ENCODE data around the gene EXOC1.
A peak's percentile ranks its signal among the peaks of the same experiment; 100 is the strongest.
"Not testable (repeated sequence)": the region's sequence is repeated elsewhere in the genome, so short reads cannot be mapped to it uniquely, and the experiment has no call there.

Gene EXOC1, protein sequence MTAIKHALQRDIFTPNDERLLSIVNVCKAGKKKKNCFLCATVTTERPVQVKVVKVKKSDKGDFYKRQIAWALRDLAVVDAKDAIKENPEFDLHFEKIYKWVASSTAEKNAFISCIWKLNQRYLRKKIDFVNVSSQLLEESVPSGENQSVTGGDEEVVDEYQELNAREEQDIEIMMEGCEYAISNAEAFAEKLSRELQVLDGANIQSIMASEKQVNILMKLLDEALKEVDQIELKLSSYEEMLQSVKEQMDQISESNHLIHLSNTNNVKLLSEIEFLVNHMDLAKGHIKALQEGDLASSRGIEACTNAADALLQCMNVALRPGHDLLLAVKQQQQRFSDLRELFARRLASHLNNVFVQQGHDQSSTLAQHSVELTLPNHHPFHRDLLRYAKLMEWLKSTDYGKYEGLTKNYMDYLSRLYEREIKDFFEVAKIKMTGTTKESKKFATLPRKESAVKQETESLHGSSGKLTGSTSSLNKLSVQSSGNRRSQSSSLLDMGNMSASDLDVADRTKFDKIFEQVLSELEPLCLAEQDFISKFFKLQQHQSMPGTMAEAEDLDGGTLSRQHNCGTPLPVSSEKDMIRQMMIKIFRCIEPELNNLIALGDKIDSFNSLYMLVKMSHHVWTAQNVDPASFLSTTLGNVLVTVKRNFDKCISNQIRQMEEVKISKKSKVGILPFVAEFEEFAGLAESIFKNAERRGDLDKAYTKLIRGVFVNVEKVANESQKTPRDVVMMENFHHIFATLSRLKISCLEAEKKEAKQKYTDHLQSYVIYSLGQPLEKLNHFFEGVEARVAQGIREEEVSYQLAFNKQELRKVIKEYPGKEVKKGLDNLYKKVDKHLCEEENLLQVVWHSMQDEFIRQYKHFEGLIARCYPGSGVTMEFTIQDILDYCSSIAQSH

DNA sequence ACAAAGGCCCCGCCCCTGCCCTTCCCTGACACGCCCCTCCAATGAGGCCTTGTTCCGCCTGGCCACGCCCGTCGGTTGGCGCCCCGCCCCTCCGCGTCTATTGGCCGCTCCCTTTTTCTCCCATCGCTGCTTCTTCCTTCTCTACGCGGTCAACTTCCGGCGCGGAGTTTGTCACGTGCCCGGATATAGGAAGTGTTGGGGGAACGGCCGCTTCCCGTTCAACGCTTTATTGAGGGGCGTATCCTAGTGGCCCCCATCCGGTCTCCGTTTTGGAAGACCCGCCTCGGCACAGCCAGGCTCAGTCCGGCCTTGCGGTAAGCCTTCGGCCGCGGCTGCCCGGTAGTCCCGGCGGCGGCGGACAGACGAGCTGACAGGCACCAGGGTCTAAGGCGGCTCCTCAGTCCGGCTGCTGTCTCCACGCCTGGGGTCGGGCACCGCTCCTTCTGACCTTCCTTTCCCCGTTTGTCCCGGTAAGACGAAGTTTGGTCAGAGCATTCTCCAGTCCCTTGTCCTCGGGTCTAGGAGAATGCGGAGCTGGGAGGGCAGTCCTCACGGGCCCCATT lies at the start of gene EXOC1:
TSS of gene EXOC1 (plus strand) at position 165 of the 563 bp plus-strand sequence. CDS start 4,676 bp downstream, outside the sequence.
- DNase-seq: peak; percentile 88

DNA sequence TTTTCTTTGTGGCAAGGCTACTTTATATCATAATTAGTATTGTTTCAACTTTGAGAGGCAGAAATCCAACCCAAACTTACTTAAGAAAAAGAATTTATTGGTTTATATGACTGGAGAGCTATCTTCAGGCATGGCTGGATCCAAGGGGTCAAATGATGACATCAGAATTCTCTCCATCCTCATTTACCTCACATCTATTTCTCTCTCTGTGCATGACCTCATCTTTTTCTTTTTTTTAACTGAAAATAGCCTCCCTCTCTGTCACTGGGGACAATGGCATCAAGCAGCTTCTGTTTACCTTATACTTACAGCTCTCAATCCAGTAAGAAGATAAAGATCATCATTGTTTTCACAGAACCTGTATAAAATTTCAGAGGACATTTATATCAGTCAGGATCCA lies 45.9 kb upstream of the EXOC1 start:
- DNase-seq: no peak

DNA sequence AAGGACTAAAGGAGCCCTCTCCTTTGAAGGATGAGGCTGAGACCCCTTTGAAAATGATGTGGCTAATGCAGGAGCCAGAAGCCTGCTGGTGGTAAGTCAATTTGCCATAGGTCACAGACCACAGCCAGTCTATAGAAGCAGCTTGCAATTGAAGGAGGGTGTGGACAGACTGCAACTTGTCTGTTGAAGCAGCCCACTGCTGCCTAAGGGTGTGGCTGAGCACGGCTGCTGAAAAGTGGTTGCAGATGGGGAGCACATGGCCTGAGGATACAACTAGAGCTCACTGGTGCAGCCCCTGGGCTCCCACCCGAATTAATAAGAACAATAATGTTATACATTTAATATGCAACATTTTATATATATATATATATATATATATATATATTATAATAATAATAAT lies 45.3 kb upstream of the EXOC1 start:
- DNase-seq: no peak

DNA sequence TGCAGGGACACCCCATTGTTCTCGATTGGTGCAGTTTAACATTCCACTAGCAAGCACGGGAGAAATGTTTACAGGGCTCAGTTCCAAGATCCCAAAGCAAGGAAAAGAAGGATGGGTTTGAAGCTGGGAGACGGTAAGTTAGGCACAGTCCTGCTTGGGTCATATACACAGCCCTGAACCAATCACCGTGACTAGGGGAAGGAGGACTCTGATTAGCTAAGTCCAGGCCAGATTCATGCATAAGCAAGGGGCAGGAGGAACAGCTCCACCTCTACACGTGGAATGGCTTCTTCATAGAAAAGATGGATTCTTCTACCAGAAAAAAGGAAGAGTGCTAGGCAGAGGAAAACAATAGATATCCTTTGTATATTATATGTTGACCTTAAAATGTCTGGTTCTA lies 44.8 kb upstream of the EXOC1 start:
- no peak for DNase-seq

DNA sequence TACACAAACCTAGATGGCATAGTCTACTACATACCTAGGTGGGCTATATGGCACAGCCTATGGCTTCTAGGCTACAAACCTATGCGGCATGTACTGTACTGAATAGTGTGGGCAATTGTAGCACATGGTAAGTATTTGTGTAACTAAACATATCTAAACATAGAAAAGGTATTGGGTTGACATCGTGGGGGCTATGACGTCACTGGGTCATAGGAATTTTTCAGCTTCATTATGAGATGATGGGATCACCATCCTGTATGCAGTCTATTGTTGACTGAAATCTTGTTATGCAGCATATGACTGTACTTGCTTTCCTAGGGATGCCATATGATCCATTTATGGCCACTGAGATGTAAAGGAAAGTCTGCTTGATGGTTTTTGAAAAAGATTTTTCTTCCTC lies 35.8 kb upstream of the EXOC1 start:
- no peak for DNase-seq

DNA sequence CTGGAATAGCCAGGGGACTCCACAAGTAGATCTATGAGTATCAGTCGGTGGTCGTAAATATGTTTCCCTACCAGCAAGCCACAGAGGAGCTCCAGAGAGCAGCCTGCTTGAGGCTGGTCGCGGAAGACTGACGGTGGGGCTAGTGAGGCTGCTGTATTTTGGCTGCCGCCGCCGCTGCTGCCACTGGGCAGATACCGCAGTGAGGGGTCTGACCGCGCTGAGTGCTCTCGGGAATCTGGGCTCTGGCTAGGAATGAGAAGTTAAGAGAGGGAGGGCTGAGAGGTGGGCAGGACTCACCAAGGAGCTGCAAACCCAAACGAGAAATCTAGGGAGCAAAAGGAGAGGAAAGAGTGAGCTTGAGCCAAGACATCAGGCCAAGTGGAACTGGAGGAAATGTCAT lies 33.8 kb upstream of the EXOC1 start, which contains the start of gene EXOC1L:
TSS of gene EXOC1L (plus strand) at position 157 of the 400 bp plus-strand sequence. CDS start at position 394, 237 bp downstream.
- no peak for DNase-seq

DNA sequence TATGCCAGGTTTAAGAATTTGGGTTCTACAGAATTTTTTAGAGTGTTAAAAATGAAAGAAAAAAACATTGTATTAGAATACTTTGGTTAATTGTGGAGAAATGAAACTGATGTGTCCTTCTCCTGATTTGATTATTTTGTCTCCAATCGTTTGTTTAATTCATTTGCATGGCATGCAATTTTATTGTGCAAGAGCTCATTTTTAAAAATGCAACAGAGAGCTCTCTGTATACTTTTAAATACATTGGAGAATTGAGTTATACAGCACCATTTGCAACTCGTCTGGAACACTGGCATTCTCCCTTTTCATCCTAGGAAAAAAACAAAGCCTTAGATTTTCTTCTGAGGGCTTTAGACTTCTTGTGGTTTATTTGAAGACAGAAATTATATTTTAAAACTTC lies 33.2 kb upstream of the EXOC1 start:
- DNase-seq: no peak

DNA sequence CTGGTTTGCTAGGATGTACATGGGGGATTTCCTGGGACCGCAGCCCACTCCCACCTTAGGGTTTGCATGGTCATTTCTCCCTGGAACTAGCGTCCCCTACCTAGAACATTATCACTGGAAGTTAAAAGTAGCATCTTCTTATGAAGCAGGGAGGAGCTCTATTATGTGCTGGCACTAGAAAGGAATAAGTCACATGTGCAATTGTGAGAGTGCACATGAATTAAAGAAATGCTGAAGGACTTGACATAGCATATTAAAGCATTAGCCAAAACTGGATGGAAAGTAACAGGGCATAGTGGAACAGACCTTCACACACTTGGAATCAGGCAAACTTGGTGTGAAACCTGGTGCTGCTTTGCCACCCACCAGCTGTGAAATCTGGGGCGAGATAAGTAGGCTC lies 31.1 kb upstream of the EXOC1 start:
- no peak for DNase-seq

DNA sequence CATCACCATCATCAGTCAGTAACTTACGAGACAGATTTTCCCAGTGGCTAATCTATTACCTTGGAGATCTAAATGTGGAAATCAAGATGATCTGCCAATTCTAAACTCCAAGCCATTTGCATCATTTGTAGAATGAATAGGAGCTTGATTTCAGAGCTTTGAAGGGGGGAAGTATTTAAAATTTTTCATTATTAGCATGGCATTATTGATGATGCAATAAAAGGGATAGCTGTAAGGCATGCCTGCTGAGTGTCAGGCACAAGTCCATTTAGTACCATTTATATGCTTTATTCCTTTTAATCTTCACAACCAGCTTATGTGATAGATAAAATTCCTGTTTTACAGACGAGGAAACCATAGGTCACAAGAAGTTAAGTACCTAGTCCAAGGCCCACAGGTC lies 28.6 kb upstream of the EXOC1 start:
- no peak for DNase-seq

DNA sequence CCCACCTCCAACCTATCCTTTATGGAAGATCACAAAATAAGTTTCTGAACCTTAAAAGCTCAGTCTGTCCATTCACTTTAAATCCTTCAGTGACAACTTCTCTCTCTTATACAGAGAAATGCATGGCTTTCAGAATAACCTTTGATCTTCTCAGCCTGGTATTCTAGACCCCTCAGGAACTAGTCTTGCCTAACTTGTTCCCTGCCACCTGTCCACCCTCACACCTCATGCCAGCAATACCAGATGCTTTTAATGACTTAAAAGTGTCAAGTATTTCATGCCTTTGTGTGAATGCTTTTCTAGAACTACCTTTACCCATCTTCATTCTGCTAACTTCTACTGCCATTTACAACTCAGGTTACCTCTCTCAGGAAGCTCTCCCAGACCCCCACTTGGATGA lies 26.5 kb upstream of the EXOC1 start:
- no peak for DNase-seq

DNA sequence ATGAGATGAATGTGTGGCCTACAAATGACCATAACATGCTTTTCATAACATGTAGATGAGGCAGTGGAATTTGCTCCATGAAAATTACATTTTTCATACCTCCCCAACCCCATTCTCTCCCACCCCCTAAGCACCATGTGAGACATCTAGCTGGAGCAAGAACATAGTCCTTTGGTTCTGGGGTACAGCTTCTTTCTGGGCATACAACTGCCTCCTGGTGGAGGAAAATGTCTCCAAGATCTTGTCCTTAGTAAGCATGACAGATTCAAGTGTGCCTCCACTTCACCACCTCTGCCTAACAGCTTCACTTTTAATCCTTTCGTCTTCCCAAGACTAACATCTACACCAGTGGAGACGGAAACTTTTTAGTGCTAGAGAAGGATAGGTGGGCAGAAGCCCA lies 25.9 kb upstream of the EXOC1 start:
- DNase-seq: no peak

DNA sequence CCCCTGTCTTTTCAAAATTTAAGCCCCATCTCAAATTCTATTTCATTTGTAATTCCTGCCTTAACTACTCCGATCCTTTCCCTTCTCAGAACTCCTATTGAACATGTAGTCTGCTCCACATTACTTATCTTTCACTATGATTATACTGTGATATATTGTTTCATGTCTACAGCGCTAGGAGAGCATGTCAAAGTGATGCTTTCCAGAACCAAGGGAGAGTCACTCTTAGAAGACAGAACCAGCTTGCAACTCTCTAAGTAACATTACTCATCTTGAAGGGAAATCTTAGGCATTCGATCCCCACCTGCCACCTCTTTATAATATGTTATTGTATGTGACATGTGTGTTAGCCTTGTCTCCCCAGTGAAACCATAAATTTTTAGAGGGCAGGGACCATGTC lies 23.4 kb upstream of the EXOC1 start:
- no peak for DNase-seq

DNA sequence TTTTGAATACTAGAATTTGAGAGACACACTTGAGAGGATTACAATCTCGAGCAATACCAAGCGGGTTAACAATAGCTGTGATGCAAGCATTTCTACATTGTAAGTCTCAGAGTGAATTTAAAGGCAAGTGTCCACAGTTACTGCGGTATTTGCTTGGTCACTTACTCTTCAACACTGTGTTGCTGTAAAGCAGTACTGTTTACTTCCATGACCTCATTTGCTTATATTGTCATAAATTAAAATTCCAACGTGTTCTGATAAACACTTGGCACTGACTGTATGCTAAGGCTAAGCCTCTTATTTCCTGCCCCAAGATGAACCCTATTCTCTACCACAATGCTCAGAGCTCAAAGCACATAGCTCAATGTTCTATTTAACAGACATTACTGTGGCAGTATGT lies 22.7 kb upstream of the EXOC1 start:
- no peak for DNase-seq

DNA sequence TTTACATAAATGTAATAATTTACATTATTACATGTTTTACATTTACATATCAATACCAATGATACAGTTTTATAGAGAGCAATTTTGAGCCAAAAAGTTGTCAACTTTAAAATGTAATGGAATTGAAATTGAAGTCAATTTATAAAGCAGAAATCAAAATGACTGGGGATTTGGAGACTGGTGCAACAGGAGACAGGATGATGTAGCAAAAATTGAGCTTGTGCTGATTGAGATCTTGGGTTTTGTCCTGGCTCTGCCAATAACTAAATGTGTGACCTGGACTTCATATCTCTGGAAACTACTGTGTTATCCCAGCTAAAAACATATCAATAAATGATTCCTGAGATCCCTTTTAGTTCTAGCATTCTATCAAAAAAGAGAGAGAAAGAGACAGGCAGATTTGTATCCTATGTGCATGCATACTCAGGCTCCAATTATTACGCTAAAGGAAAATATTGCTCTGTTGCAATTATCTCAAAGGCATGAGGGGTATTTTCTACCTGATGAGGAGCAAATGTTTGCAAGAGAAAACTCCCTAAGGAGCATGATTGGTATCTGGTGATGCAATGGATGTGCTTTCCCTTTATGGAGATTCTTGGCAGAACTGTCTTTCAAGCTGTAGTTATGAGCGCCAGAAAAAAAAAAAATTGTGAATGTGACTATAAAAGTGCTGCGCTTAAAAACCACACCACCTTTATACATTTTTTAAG lies 19.2 kb upstream of the EXOC1 start:
- no peak for DNase-seq

DNA sequence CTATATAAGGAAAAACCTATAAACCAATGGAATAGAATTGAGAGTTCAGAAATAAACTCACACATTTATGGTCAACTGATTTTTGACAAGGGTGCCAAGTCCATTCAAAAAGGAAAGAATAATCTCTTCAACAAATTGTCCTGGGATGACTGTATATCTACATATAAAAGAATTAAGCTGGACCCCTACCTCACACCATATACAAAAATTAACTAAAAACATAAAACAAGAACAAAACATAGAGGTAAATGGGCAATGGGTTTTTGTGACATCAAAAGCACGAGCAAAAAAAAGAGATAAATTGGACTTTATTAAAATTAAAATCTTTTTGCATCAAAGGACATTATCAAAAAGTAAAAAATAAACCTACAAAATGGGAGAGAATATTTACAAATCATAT lies 15.5 kb upstream of the EXOC1 start:
- DNase-seq: no peak

DNA sequence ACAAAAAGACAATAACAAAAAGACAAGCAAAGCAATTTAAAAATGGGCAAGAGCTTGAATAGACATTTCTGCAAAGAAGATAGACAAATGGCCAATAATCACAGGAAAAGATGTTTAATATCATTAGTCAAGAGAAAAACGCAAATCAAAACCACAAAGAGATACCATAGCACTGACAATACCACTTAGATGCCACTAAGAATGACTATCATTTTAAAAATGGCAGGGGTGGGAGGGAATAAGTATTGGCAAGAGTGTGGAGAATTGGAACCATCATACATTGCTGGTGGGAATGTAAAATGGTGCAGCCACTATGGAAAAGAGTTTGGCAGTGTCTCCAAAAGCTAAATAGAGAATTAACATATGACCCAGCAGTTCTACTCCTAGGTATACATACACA lies 15.1 kb upstream of the EXOC1 start:
- DNase-seq: peak; percentile 25

DNA sequence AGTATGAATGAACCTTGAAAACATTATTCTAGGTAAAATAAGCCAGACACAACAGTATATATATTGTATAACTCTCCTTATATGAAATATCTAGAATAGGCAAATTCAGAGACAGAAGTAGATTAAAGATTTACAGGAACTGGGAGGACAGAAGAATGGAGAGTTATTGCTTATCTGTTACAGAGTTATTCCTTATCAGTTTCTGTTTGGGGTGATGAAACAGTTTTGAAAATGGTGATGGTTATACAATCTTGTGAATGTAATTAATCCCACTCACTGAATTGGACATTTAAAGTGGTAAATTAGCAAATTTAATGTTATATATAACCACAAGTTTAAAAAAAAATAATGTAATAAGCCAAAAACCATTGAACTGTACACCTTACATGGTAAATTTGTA lies 14.5 kb upstream of the EXOC1 start:
- no peak for DNase-seq

DNA sequence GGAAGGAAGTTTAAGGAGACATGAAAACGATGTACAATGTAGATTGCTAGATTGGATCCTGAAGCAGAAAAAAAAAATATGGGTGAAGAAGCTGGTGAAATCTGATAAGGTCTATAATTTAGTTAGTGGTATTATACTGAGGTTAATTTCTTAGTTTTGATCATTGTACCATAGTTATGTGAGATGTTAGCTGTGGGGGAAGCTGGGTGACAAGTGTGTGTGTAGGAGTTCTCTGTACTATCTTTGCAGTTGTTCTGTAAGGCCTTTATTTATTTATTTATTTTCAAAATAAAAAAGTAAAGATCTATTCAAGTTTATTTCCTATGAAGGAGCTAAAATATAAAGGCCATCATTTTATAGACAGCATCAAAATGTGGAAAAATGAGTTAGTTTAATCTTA lies 12.5 kb upstream of the EXOC1 start:
- no peak for DNase-seq

DNA sequence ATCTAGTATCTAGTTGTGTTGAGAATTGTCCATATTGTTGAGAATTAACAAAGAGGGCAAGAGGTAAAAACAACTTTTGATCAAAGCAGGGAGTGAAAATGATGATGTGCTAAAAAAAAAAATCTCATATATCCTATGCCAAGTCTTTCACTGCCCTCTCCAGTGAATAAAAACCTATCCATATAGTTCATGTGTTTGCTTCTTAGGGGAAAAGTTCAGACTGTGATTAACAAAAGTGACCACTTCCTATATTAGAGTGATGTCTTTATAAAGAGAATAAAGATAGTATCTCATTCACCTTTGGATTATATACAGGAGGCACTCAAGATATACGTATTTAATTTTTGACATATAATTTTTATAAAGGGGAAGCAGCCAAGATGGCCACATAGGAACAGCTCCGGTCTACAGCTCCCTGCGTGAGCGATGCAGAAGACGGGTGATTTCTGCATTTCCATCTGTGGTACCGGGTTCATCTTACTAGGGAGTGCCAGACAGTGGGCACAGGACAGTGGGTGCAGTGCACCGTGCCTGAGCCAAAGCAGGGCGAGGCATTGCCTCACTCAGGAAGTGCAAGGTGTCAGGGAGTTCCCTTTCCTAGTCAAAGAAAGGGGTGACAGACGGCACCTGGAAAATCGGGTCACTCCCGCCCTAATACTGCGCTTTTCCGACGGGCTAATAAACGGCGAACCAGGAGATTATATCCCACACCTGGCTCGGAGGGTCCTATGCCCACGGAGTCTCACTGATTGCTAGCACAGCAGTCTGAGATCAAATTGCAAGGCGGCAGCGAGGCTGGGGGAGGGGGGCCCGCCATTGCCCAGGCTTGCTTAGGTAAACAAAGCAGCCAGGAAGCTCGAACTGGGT lies 11.8 kb upstream of the EXOC1 start:
- not testable (repeated sequence) for DNase-seq

DNA sequence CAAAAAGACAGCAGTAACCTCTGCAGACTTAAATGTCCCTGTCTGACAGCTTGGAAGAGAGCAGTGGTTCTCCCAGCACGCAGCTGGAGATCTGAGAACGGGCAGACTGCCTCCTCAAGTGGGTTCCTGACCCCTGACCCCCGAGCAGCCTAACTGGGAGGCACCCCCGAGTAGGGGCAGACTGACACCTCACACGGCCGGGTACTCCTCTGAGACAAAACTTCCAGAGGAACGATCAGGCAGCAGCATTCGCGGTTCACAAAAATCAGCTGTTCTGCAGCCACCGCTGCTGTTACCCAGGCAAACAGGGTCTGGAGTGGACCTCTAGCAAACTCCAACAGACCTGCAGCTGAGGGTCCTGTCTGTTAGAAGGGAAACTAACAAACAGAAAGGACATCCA lies 11.1 kb upstream of the EXOC1 start:
- DNase-seq: not testable (repeated sequence)

DNA sequence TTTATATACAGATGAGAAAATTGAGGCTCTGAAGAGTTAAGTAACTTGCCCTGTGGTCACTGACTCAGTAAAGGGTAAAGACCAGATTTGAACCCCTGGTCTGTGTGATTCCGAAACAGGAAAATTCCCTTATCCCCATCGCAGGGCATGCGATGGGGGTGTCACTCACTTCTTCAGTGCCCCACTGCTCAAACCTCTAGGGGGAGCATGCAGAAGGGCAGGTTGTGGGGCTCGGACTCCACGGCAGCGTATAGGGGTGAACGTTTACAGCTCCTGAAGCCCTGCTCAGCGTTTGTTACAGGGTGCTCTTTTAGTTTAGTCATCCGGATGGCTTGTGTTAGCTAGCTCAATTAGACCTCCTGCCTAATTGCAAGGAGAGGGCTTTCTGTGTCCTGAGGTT lies 3.7 kb upstream of the EXOC1 start:
- no peak for DNase-seq

DNA sequence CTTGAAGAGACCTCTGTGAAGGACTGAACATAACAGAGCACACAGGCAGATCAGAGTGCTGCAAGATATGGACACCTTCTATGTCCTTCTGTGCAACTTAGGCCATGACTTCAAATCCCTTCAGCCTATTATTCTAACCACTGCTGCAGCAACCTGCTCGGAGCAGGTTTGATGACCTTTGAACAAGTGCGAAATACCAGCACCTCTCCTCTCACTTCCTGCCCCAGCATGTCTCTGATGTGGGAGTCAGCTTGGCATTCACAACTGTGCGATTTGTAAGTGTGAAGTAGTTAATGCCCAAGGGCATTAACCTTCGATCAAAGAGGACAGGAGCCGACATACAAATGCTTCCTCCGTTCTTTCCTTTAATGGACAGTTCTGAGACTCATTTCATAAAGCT lies 1.6 kb upstream of the EXOC1 start:
- DNase-seq: no peak
